Measurements from ENCODE around the gene SLC38A11. TPM values are rescaled to one million over a fixed set of nuclear protein-coding genes. Genes with fewer than 3 reads are reported as not detected.

The SLC38A11 gene
- total RNA-seq, 1 experiment from 2014 or later = 0.46 TPM

GRCh38 chr2:164917296-164917903 is 37.9 kb downstream of the SLC38A11 start:
- ATAC-seq = peak; percentile 70; the same call in 1 of the 2 replicates
- H3K9me3 ChIP-seq (ENCODE audit: control insufficient read depth, insufficient read depth, low read depth, low read length) = no peaks in the 10 kb centered on the region
- H3K4me1 ChIP-seq (ENCODE audit: control insufficient read depth, insufficient read depth, low read length) = no peaks in the 10 kb centered on the region
- in situ Hi-C loops (cut with HindIII; ENCODE audit: low pct_unique_long_range_greater_than_20kb, low sequenced_read_pairs) (no loop called here), intact Hi-C loops (cut with micrococcal nuclease; ENCODE audit: unreplicated experiment) (no loop called here)
- H3K27ac ChIP-seq (ENCODE audit: low read length) = no peak overlapping the region
- BruUV-seq (replicated peaks) = no TSS peak
- TF ChIP-seq REST (IDR thresholded peaks at IDR 0.05; ENCODE audit: insufficient read depth in 1 of 2, low read depth in 2 of 2, low read length in 1 of 2) (no peak), POLR2AphosphoS5 (IDR thresholded peaks at IDR 0.05; ENCODE audit: low read depth, low read length) (no peak), CTCF (IDR thresholded peaks at IDR 0.05) (peak; percentile 61), SIN3A (IDR thresholded peaks at IDR 0.05; ENCODE audit: borderline replicate concordance, insufficient read depth, low read depth, low read length) (no peak), TCF7L2 (IDR thresholded peaks at IDR 0.05; ENCODE audit: low read depth, low read length) (no peak)
- H3K4me3 ChIP-seq (ENCODE audit: low read depth in 2 of 2, low read length in 2 of 2) = no peak overlapping the region
- CTCF ChIA-PET = no interaction called here
- no peaks in the 10 kb centered on the region for H3K36me3 ChIP-seq (ENCODE audit: control insufficient read depth, insufficient read depth, low read length)
- H3K27me3 ChIP-seq (ENCODE audit: control insufficient read depth, insufficient read depth, low read length) = no peaks in the 10 kb centered on the region
- POLR2A ChIA-PET = no interaction called here
- no peak for DNase-seq (ENCODE audit: low read depth, low spot score)

- in situ Hi-C loops (cut with HindIII; ENCODE audit: low pct_unique_long_range_greater_than_20kb, low sequenced_read_pairs) = no loop called here
Measured at GRCh38 chr2:164915566-164915965, 39.8 kb downstream of the SLC38A11 start.

More at GRCh38 chr2:164915566-164915965, 39.8 kb downstream of the SLC38A11 start:
- ChIA-PET POLR2A (no interaction called here), CTCF (no interaction called here)
- H3K4me1 ChIP-seq (ENCODE audit: control insufficient read depth, insufficient read depth, low read length) = no peaks in the 10 kb centered on the region
- no peaks in the 10 kb centered on the region for H3K9me3 ChIP-seq (ENCODE audit: control insufficient read depth, insufficient read depth, low read depth, low read length)
- H3K27me3 ChIP-seq (ENCODE audit: control insufficient read depth, insufficient read depth, low read length) = no peaks in the 10 kb centered on the region
- no peak overlapping the region for H3K4me3 ChIP-seq (ENCODE audit: low read depth in 2 of 2, low read length in 2 of 2)
- no peaks in the 10 kb centered on the region for H3K36me3 ChIP-seq (ENCODE audit: control insufficient read depth, insufficient read depth, low read length)
- intact Hi-C loops (cut with micrococcal nuclease; ENCODE audit: unreplicated experiment) = no loop called here
- DNase-seq (ENCODE audit: low read depth, low spot score) (no peak), ATAC-seq (no peak)
- BruUV-seq (replicated peaks) = no TSS peak
- TF ChIP-seq SIN3A (IDR thresholded peaks at IDR 0.05; ENCODE audit: borderline replicate concordance, insufficient read depth, low read depth, low read length) = no peak
- no peak for TF ChIP-seq REST (IDR thresholded peaks at IDR 0.05; ENCODE audit: insufficient read depth in 1 of 2, low read depth in 2 of 2, low read length in 1 of 2)
- no peak for TF ChIP-seq TCF7L2 (IDR thresholded peaks at IDR 0.05; ENCODE audit: low read depth, low read length)
- no peak for TF ChIP-seq POLR2AphosphoS5 (IDR thresholded peaks at IDR 0.05; ENCODE audit: low read depth, low read length)
- TF ChIP-seq CTCF (IDR thresholded peaks at IDR 0.05) = no peak
- H3K27ac ChIP-seq (ENCODE audit: low read length) = no peak overlapping the region
